ENCODE results near the gene KAT7. TPM values are rescaled to one million over a fixed set of nuclear protein-coding genes. Genes with fewer than 3 reads are reported as not detected.

Gene KAT7
- polyA plus RNA-seq, 1 of the 3 experiments (the other 2 are of a cell fraction): 20.2 TPM

- no peak overlapping the region for H3K4me3 ChIP-seq (ENCODE audit: low read depth in 2 of 2, low read length in 1 of 2)
- no peaks in the 10 kb centered on the region for H3F3A ChIP-seq (replicated peaks; ENCODE audit: insufficient read depth)
- no peak overlapping the region for H3K9ac ChIP-seq
- no peaks in the 10 kb centered on the region; a peak in 1 of 4 replicates for H3K4me1 ChIP-seq (ENCODE audit: control insufficient read depth in 1 of 2, insufficient read depth in 2 of 2, low read depth in 1 of 2, low read length in 1 of 2)
- TF ChIP-seq NFIC (IDR thresholded peaks at IDR 0.05; ENCODE audit: borderline replicate concordance) (no peak), IRF3 (IDR thresholded peaks at IDR 0.05; ENCODE audit: low read depth, low read length) (no peak), SIN3A (IDR thresholded peaks at IDR 0.05; ENCODE audit: borderline replicate concordance, low read depth, low read length) (no peak), SMC3 (IDR thresholded peaks at IDR 0.05; ENCODE audit: low read depth, low read length) (no peak), FOSL2 (IDR thresholded peaks at IDR 0.05; ENCODE audit: borderline replicate concordance, low read depth) (no peak), EP300 (IDR thresholded peaks at IDR 0.05; ENCODE audit: borderline replicate concordance in 1 of 2, low read depth in 1 of 2, low read length in 1 of 2) (no peak), MXI1 (IDR thresholded peaks at IDR 0.05; ENCODE audit: low read depth, low read length) (no peak), POLR2AphosphoS5 (IDR thresholded peaks at IDR 0.05; ENCODE audit: low read depth, low read length) (no peak), YY1 (IDR thresholded peaks at IDR 0.05; ENCODE audit: low read depth) (no peak), USF1 (IDR thresholded peaks at IDR 0.05; ENCODE audit: borderline replicate concordance, low read depth) (no peak), RXRA (IDR thresholded peaks at IDR 0.05; ENCODE audit: borderline replicate concordance, low read depth) (no peak)
- TF ChIP-seq, protein P1, sequence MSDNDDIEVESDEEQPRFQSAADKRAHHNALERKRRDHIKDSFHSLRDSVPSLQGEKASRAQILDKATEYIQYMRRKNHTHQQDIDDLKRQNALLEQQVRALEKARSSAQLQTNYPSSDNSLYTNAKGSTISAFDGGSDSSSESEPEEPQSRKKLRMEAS (IDR thresholded peaks at IDR 0.05; ENCODE audit: low read depth): no peak
- no peaks in the 10 kb centered on the region for H3K27me3 ChIP-seq (ENCODE audit: insufficient read depth)
- H3K36me3 ChIP-seq (replicated peaks in 1 of 2; ENCODE audit: control insufficient read depth in 1 of 2, insufficient read depth in 2 of 2, low read length in 1 of 2): no peaks in the 10 kb centered on the region
- WGBS (ENCODE audit: low lambda C conversion rate): 82% methylated on average over 3 of the region's 3 CpGs
- no peaks in the 10 kb centered on the region for H4K20me1 ChIP-seq (ENCODE audit: insufficient read depth)
- H3K27ac ChIP-seq (ENCODE audit: low read depth in 2 of 2, low read length in 1 of 2): no peak overlapping the region
- H3K9me3 ChIP-seq: no peaks in the 10 kb centered on the region
- no peaks in the 10 kb centered on the region for H3K9me2 ChIP-seq
- CTCF ChIA-PET: interaction anchor here (1.1 to 4.8 kb wide), 4 partner anchors 54 to 247 kb away, joined by 3 to 19 read pairs (median 4); no protein-coding TSS in a partner anchor
- H2AFZ ChIP-seq (ENCODE audit: low read depth): no peak overlapping the region
- no peak overlapping the region for H3K4me2 ChIP-seq
- no peaks in the 10 kb centered on the region for H3K79me2 ChIP-seq (ENCODE audit: insufficient read depth)
- DNase-seq: no peak
- POLR2A ChIA-PET: interaction anchor here (0.9 kb wide), 1 partner anchor 39 kb away, joined by 3 read pairs; the partner anchor contains the start of gene KAT7
These were observed 38.8 kb upstream of the KAT7 start for GRCh38 chr17:49749730-49750129.

DNA sequence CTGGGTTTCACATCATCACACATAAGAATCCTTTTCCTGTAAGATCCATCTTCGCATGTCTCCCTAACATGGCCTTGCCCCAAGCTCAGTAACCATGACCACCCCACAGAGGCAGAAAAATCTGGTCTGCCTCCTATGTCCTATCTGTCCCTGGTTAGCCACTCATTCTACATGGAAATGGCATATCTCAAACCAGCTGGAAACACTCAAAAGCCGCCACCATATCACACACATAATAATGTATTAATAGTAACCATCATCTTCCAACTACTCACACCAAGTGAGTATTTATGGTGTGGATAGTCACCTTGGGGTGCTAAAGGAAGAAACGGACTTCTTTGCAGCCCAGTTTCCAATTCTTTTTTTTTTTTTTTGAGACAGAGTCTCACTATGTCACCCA lies 36.0 kb upstream of the KAT7 start:
- no peaks in the 10 kb centered on the region for H3F3A ChIP-seq (replicated peaks; ENCODE audit: insufficient read depth)
- no peak overlapping the region for H3K27ac ChIP-seq (ENCODE audit: low read depth in 2 of 2, low read length in 1 of 2)
- H3K4me1 ChIP-seq (ENCODE audit: control insufficient read depth in 1 of 2, insufficient read depth in 2 of 2, low read depth in 1 of 2, low read length in 1 of 2): no peaks in the 10 kb centered on the region; a peak in 1 of 4 replicates
- H3K9ac ChIP-seq: no peak overlapping the region
- DNase-seq: no peak
- no peak for TF ChIP-seq FOXJ3 (CRISPR knock-in tag; IDR thresholded peaks at IDR 0.05)
- no peak for TF ChIP-seq TEAD4 (IDR thresholded peaks at IDR 0.05; ENCODE audit: borderline replicate concordance, insufficient read depth)
- no peaks in the 10 kb centered on the region for H3K36me3 ChIP-seq (replicated peaks in 1 of 2; ENCODE audit: control insufficient read depth in 1 of 2, insufficient read depth in 2 of 2, low read length in 1 of 2)
- H3K9me3 ChIP-seq: no peaks in the 10 kb centered on the region
- no peaks in the 10 kb centered on the region for H3K9me2 ChIP-seq
- POLR2A ChIA-PET: interaction anchor here (0.6 kb wide), 2 partner anchors 12 to 56 kb away, joined by 3 to 4 read pairs; partner anchors contain the start of gene FAM117A
- no peak overlapping the region for H2AFZ ChIP-seq (ENCODE audit: low read depth)
- WGBS (ENCODE audit: low lambda C conversion rate): 80% methylated on average over 3 of the region's 3 CpGs
- H3K4me2 ChIP-seq: no peak overlapping the region
- H3K79me2 ChIP-seq (ENCODE audit: insufficient read depth): no peaks in the 10 kb centered on the region
- no peaks in the 10 kb centered on the region for H3K27me3 ChIP-seq (ENCODE audit: insufficient read depth)
- CTCF ChIA-PET: interaction anchor here (1.4 to 4.8 kb wide), 3 partner anchors 11 to 182 kb away, joined by 3 to 19 read pairs (median 6); partner anchors contain the start of gene FAM117A
- no peak overlapping the region for H3K4me3 ChIP-seq (ENCODE audit: low read depth in 2 of 2, low read length in 1 of 2)
- no peaks in the 10 kb centered on the region for H4K20me1 ChIP-seq (ENCODE audit: insufficient read depth)

All from SK-N-SH (cell line).